SK-MEL-5 (cell line): ENCODE data around the gene USP32. TPM values are rescaled to one million over a fixed set of nuclear protein-coding genes. Genes with fewer than 3 reads are reported as not detected.
"Not testable (repeated sequence)": the region's sequence is repeated elsewhere in the genome, so short reads cannot be mapped to it uniquely, and the experiment has no call there.

ENCODE experiments used
- DNase-seq: peaks from one replicate; pipeline ENCODE4 v3.0.0-alpha.2; 2016; ENCODE audit warnings: low read depth, low spot score
- in situ Hi-C: cut with HindIII; loops from 2 replicates; pipeline ENCODE4 v1.10.0; 2016; ENCODE audit warnings: low sequenced_read_pairs, high pct_unique_total_duplicates, low pct_unique_long_range_greater_than_20kb
- polyA plus RNA-seq, 2 experiments: library from polyadenylated mRNA; depleted of rRNA; stranded (reverse); fragments of >200 nt; gene quantifications; 2 replicates each; pipeline ENCODE4 v1.2.3, GENCODE V29; 2015
- total RNA-seq: library from RNA; depleted of rRNA; stranded (reverse); fragments of >200 nt; shearing (Covaris generic); gene quantifications from 2 replicates; pipeline ENCODE4 v1.2.3, GENCODE V29; 2014; rRNA removed

Gene USP32, protein sequence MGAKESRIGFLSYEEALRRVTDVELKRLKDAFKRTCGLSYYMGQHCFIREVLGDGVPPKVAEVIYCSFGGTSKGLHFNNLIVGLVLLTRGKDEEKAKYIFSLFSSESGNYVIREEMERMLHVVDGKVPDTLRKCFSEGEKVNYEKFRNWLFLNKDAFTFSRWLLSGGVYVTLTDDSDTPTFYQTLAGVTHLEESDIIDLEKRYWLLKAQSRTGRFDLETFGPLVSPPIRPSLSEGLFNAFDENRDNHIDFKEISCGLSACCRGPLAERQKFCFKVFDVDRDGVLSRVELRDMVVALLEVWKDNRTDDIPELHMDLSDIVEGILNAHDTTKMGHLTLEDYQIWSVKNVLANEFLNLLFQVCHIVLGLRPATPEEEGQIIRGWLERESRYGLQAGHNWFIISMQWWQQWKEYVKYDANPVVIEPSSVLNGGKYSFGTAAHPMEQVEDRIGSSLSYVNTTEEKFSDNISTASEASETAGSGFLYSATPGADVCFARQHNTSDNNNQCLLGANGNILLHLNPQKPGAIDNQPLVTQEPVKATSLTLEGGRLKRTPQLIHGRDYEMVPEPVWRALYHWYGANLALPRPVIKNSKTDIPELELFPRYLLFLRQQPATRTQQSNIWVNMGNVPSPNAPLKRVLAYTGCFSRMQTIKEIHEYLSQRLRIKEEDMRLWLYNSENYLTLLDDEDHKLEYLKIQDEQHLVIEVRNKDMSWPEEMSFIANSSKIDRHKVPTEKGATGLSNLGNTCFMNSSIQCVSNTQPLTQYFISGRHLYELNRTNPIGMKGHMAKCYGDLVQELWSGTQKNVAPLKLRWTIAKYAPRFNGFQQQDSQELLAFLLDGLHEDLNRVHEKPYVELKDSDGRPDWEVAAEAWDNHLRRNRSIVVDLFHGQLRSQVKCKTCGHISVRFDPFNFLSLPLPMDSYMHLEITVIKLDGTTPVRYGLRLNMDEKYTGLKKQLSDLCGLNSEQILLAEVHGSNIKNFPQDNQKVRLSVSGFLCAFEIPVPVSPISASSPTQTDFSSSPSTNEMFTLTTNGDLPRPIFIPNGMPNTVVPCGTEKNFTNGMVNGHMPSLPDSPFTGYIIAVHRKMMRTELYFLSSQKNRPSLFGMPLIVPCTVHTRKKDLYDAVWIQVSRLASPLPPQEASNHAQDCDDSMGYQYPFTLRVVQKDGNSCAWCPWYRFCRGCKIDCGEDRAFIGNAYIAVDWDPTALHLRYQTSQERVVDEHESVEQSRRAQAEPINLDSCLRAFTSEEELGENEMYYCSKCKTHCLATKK (N-terminal part only)
- total RNA-seq, result 163 and 167 TPM in 2 replicates
- polyA plus RNA-seq (2015; cell fraction: cytosol; rRNA removed), result 82.7 and 108 TPM in 2 replicates
- 81.9 and 107 TPM in 2 replicates for polyA plus RNA-seq (2015; cell fraction: nucleus; rRNA removed)

DNA sequence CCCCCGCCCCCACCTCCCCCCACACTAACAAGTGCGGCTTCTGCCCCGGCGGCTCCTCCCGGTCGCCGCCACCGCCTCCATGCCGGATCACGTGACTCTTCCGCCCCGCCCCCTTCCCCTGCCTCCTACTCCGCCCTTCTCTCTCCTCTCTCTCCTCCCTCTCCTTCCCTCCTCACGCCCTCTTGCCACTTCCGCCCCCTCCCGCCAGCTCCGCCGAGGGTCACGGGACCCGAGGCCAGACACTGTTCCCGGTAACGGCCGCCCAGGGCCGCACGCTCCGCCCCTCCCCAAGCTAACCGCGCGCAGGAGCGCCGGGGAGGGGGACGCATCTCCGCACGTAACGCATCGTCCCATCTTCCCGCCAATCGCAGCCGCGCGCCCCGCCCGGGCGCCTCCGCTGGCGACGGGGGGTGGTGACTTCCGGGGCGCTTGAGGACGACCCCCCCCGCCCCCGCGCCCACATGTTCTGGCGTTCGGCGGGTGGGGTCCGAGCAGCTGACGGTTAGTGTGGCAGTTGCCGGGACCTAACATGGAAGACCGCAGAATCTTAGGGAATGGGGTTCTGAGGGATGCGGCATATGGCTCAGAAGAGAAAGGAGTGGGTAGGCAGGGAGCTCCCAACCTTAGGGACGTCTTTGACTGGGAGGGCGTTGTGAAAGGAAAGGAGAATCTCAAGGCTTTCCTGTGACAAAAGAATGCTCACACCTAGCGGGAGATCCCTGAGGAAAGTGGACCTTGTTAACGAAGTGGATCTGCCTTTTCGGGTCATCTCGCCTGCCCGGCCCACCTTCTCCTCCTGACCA, at the start of gene USP32:
Gene USP32, minus strand, starts transcription at position 92 of the 803 bp plus-strand sequence. CDS start 194 bp downstream, outside the sequence.
- in situ Hi-C loops, result no loop called here
- peak; percentile 100 for DNase-seq

DNA sequence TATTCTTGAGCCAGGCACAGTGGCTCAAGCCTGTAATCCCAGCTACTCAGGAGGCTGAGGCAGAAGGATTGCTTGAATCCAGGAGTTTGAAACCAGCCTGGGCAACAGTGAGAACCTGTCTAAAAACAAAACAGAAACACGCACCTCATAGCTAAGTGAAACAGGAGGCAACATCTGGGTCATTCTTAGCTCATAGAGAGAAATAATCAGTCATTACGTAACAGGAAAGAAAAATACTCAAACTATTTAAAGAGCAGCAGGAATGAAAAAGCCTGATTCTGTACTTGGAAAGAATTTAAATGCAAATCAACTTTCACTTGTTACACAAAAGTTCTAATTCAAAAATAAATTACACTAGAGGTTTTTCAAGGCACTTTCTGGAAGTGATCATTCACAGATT, 47.6 kb upstream of the USP32 start:
- DNase-seq, result no peak
- in situ Hi-C loops, result no loop called here

DNA sequence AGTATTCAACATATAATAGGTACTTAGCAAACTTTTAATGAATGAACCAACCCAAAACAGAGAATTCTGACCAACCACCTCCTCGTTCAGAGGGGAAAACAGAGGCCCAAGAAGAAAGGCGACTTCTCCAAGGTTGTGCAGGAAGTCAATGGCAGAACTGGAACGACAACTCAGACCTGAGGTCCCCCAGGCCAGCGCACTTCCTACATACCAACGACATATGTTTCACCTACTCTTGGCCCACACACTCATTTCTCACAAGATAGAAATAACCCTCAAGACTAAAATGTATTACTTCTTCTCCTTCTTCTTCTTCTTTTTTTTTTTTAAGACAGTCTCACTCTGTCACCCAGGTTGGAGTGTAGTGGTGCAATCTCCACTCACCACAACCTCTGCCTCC, 44.7 kb upstream of the USP32 start:
- in situ Hi-C loops, result no loop called here
- no peak for DNase-seq

DNA sequence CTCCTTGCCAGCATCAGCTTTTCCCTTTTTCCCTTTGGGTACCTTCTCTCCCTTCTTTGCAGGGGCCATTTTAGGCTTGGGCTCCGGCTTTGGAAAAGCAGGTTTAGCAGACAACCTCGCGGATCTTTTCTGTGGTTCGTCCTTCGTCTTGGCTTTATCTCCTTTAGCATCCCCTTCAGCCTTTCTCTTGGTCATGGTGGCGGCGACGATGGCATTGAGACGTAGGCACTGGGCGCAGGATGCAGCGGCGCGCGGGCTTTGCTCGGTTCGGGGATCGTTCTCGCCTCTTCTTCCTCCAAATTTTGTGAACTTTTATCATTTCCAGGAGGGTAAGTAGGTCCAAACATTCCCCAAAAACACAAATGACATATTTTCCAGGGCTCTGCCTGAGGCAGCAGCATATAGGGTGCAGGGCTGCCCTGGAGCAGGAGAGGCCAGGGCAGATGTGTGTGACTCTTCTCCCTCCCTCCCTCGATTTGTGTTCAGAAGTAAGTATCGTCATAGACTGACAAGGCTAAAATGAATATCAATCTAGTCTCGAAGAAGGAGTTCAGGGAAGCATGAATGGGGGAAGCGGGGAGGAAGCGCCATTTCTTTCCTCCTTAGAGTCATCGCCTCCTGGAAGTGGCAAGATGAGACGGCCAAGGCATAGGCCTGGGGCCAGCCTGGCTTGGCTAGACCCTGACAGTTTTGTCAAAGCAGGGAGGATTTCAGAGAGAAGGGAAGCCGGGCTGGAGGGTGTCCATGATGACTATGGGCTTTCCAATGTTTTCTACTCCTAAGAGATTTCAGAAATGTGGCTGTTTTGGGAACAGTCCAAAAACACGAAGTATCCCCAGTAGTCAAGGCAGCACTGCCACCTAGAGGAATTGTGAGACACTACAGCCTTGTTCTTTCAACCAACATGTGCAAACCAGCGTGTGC, 43.6 kb upstream of the USP32 start:
- in situ Hi-C loops, result no loop called here

DNA sequence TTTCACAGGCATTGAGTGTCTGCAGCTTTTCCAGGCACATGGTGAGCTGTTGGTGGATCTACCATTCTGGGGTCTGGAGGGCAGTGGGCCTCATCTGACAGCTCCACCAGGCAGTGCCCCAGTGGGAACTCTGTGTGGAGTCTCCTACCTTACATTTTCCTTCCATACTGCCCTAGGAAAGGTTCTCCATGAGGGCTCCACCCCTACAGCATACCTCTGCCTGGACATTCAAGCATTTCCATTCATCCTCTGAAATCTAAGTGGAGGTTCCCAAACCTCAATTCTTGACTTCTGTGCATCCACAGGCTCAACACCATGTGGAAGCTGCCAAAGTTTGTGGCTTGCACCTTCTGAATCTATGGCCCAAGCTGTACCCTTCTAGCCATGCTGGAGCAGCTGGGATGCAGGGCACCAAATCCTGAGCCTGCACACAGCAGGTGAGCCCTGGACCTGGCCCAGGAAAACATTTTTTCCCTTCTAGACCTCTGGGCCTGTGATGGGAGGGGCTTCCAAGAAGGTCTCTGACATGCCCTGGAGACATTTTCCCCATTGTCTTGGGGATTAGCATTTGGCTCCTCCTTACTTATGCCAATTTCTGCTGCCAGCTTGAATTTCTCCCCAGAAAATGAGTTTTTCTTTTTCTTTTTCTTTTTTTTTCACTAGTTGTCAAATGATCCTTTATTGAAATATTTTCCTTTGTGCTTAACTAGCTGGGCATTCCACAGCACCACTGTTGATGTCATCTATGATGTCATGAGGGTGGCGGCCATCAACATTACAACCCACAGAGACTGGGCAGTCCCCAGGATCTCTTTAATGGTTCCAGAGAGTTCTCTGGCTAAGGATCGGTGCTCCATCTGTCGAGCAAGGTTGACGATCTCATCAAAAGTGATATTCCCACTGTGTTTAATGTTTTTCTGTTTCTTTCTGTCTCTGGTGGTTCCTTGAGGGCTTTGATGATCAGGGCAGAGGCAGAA, 41.4 kb upstream of the USP32 start:
- in situ Hi-C loops, result not testable (repeated sequence)

More for the DNA sequence above, 43.6 kb upstream of the USP32 start:
- DNase-seq, result peak; percentile 96

DNA sequence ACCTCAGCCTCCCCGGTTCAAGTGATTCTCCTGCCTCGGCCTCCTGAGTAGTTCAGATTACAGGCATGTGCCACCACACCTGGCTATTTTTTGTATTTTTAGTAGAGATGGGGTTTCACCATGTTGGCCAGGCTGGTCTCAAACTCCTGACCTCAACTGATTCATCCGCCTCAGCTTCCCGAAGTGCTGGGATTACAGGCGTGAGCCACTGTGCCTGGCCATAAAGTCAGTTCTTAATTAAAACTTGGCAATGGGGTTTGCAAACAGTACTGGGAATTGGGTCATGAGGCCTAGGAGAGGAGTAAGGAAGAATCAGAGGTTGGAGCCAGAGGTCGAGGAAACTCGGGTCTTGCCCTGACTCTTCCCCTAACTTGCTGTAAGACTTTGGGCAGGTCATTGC, 38.6 kb upstream of the USP32 start:
- in situ Hi-C loops, result not testable (repeated sequence)

More for the DNA sequence above, 41.4 kb upstream of the USP32 start:
- DNase-seq, result not testable (repeated sequence)

DNA sequence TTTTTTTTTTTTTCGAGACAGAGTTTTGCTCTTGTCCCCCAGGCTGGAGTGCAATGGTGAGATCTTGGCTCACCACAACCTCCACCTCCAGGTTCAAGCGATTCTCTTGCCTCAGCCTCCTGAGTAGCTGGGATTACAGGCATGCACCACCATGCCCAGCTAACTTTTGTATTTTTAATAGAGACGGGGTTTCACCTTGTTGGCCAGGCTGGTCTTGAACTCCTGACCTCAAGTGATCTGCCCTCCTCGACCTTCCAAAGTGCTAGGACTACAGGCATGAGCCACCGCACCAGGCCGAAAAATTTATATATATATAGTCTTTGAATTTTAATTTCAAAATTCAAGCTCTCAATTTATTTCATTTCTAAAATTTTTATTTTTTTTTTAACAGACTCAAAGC, 36.6 kb upstream of the USP32 start:
- DNase-seq, in situ Hi-C loops: not testable (repeated sequence)

More for the DNA sequence above, 38.6 kb upstream of the USP32 start:
- not testable (repeated sequence) for DNase-seq

DNA sequence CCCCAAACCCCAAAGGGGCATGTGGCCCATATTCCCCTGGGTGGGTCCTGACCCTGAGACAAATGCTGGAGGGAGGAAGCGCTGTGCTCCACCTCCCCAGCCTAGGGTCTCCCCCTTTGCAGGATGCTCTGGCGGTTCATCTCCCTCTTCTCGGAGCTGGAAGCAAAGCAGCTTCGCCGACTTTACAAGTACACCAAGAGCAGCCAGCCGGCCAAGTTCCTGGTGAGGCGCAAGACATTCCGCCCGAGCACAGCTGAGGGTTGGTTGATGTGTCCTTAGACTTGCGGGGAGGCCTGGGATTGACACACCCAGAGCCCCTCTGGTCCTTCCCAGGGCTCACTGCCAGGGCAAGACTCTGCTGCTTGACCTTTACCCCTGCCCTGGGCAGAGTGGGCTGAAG, 34.7 kb upstream of the USP32 start:
- no peak for DNase-seq

DNA sequence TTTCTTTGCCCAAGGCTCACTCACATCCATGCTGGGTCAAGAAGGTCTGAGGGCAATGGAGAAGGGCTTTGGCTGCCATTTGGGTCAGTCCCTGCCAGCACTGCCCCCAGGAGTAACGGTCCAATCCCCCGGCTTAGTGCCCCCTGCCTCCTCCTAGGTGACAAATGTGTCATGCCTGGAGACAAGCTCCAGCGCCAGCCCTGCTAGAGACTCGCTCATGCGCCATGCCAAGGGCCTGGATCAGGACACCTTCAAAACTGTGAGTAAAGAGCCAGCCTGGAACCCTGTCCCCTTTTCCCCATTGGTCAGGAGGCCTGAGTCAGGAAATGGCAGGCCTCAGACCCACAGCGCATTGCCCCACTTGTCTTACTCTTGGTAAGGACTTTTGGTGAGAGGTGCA, 33.7 kb upstream of the USP32 start:
- DNase-seq, result no peak
- in situ Hi-C loops, result no loop called here

More for the DNA sequence above, 34.7 kb upstream of the USP32 start:
- in situ Hi-C loops, result no loop called here

DNA sequence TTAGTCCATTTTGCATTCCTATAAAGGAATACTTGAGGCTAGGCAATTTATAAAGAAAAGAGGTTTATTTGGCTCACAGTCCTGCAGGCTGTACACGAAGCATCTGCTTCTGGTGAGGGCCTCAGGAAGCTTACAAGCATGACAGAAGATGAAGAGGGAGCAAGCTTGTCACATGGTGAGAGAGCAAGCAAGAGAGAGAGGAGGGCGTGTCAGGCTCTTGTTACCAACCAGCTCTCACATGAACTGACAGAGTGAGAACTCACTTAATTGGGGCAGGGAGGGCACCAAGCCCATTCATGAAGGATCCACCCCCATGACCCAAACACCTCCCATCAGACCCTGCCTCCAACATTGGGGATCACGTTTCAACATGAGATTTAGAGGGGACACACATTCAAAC, 31.9 kb upstream of the USP32 start:
- in situ Hi-C loops, result no loop called here
- no peak for DNase-seq

DNA sequence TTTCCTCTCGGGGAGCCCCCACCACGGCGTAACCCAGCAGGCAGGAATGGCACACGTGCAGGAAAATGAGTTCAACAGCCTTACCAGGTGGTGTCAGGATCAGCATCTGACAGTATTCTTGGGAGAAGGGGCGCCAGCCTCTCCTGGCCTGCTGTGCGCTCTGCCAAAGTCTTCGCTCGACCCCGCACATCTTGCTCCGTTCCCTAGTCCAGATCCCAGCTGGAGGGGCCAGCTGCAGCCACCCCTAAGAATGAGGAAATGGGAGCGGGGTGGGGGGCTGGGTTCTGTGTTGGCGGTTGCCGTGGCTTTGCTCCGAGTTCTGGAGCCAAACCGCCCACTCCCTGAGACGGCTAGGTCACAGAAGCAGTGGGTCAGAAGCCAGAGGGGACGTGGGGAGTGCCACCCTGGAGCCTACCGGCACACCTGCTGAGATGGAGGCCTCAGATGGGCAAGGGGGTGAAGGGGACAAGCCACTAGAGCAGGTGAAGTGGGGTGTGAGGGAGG, 30.3 kb upstream of the USP32 start, which contains the start of gene CHCT1:
Gene CHCT1, plus strand, starts transcription at position 328 of the 504 bp plus-strand sequence. Its CDS starts 104 bp downstream, at position 432.
- in situ Hi-C loops, result no loop called here
- no peak for DNase-seq

DNA sequence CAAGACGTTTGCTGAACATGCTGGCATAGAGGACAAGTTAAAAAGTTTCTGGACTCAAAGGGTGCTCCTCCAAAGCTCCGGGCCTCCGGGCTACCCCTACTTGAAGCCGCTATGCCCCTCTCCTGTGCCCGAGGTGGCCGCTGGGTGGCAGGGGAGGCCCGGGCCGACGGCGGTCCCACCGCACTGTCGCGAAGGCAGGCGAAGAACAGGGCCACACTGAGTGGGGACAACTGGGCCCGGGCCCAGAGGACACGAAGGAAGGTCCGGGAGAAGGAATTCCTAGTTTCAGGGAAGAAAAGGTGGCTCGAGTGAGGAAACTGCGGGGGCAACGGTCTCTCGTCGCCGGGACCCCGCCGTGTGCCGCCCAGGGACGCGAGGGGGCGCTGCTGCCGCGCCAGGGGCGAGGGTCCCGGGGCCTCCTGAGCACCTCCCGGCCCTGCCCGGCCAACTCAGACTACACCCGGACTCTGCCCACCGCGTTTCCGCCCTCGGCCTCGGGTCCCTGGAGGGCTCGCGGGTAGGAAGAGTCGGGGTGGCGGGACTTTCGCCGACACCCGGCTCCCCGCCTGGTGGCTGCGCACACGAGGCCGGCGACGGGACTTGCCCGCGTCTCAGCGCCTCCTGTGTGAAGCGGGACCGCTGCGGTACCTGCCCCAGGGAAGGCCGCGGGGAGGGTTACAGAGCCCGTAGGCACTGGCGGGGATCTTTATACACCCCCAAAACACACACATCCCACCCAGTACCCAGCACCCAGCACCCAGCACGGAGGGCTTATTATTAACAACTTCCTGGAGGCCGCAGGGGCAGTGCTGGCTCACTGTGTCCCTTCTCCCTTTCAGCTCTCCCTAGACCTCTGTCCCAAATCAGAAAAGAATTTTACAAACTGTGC, 29.6 kb upstream of the USP32 start:
- in situ Hi-C loops, result no loop called here
- peak; percentile 72 for DNase-seq

DNA sequence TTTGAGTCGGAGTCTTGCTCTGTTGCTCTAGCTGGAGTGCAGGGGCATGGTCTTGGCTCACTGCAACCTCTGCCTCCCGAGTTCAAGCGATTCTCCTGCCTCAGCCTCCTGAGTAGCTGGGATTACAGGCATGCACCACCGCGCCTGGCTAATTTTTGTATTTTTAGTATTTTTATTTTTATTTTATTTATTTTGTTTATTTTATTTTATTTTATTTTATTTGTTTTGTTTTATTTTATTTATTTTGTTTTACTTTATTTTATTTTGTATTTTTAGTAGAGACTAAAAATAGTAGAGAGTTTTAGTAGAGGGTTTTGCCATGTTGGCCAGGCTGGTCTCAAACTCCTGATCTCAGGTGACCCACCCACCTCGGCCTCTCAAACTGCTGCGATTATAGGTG, 27.9 kb upstream of the USP32 start:
- in situ Hi-C loops, DNase-seq: not testable (repeated sequence)
